ENCODE results near the gene PRDM16. TPM values are rescaled to one million over a fixed set of nuclear protein-coding genes. Genes with fewer than 3 reads are reported as not detected.

PRDM16 gene
- total RNA-seq, 1 experiment from 2014 or later = 5.3 TPM

- Mint-ChIP-seq H3K4me1 (ENCODE audit: low read depth, unreplicated experiment) (no peaks in the 10 kb centered on the region), H3K27me3 (ENCODE audit: insufficient read depth, unreplicated experiment) (no peaks in the 10 kb centered on the region), H3K36me3 (ENCODE audit: insufficient read depth, unreplicated experiment) (no peaks in the 10 kb centered on the region), H3K4me3 (ENCODE audit: unreplicated experiment) (no peak overlapping the region), H3K27ac (ENCODE audit: unreplicated experiment) (no peak overlapping the region), H3K9me3 (ENCODE audit: unreplicated experiment) (no peaks in the 10 kb centered on the region)
- no peaks in the 10 kb centered on the region for H3K4me1 ChIP-seq
- DNase-seq = no peak
- BruUV-seq (replicated peaks) = no TSS peak
- H3K27me3 ChIP-seq (replicated peaks; ENCODE audit: control insufficient read depth, insufficient read depth, low read length) = no peaks in the 10 kb centered on the region
- intact Hi-C loops (cut with micrococcal nuclease; ENCODE audit: unreplicated experiment) = no loop called here
- ChIA-PET POLR2A (no interaction called here), CTCF (no interaction called here)
- H3K9me3 ChIP-seq = no peaks in the 10 kb centered on the region
- TF ChIP-seq, protein P1, sequence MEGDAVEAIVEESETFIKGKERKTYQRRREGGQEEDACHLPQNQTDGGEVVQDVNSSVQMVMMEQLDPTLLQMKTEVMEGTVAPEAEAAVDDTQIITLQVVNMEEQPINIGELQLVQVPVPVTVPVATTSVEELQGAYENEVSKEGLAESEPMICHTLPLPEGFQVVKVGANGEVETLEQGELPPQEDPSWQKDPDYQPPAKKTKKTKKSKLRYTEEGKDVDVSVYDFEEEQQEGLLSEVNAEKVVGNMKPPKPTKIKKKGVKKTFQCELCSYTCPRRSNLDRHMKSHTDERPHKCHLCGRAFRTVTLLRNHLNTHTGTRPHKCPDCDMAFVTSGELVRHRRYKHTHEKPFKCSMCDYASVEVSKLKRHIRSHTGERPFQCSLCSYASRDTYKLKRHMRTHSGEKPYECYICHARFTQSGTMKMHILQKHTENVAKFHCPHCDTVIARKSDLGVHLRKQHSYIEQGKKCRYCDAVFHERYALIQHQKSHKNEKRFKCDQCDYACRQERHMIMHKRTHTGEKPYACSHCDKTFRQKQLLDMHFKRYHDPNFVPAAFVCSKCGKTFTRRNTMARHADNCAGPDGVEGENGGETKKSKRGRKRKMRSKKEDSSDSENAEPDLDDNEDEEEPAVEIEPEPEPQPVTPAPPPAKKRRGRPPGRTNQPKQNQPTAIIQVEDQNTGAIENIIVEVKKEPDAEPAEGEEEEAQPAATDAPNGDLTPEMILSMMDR (IDR thresholded peaks at IDR 0.05; ENCODE audit: insufficient read depth in 1 of 2, low read depth in 1 of 2, low read length in 1 of 2, severe bottlenecking in 1 of 2, unreplicated experiment in 1 of 2) = no peak
- H3K4me3 ChIP-seq (ENCODE audit: low read depth, low read length) = no peak overlapping the region
- H3K36me3 ChIP-seq (ENCODE audit: control insufficient read depth, insufficient read depth, low read length) = no peaks in the 10 kb centered on the region
Observed at GRCh38 chr1:3146907-3147306, 77.9 kb downstream of the PRDM16 start.

DNA sequence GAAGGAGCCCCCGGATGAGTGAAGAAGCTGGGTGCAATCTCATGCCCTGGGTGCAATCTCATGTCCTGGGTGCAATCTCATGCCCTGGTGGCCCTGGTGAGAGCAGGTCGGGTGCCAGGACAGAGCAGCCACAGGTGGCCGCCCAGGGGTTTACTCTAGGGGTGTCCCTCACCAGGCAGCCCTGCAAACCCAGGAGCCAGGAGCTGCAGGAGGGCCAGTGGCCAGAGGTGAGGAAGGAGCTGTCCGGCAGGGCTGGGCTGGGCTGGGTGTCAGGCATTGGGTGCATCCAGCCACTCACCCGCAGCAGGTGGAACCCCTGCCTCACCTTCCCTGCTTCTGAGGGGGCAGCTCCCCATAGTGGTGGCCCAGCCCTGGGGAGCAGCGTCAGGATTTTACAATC is 79.2 kb downstream of the PRDM16 start:
- no peaks in the 10 kb centered on the region for H3K36me3 ChIP-seq (ENCODE audit: control insufficient read depth, insufficient read depth, low read length)
- no peaks in the 10 kb centered on the region for H3K27me3 ChIP-seq (replicated peaks; ENCODE audit: control insufficient read depth, insufficient read depth, low read length)
- DNase-seq = no peak
- H3K4me3 ChIP-seq (ENCODE audit: low read depth, low read length) = no peak overlapping the region
- no peaks in the 10 kb centered on the region for H3K27me3 Mint-ChIP-seq (ENCODE audit: insufficient read depth, unreplicated experiment)
- H3K4me3 Mint-ChIP-seq (ENCODE audit: unreplicated experiment) = no peak overlapping the region
- ChIA-PET CTCF (no interaction called here), POLR2A (no interaction called here)
- H3K9me3 ChIP-seq = no peaks in the 10 kb centered on the region
- no peaks in the 10 kb centered on the region for H3K4me1 Mint-ChIP-seq (ENCODE audit: low read depth, unreplicated experiment)
- intact Hi-C loops (cut with micrococcal nuclease; ENCODE audit: unreplicated experiment) = no loop called here
- no peaks in the 10 kb centered on the region for H3K9me3 Mint-ChIP-seq (ENCODE audit: unreplicated experiment)
- H3K27ac Mint-ChIP-seq (ENCODE audit: unreplicated experiment) = no peak overlapping the region
- no peaks in the 10 kb centered on the region for H3K4me1 ChIP-seq
- TF ChIP-seq, protein P1 (IDR thresholded peaks at IDR 0.05; ENCODE audit: insufficient read depth in 1 of 2, low read depth in 1 of 2, low read length in 1 of 2, severe bottlenecking in 1 of 2, unreplicated experiment in 1 of 2) = no peak
- no TSS peak for BruUV-seq (replicated peaks)
- no peaks in the 10 kb centered on the region for H3K36me3 Mint-ChIP-seq (ENCODE audit: insufficient read depth, unreplicated experiment)

GRCh38 chr1:3149277-3149676 is 80.3 kb downstream of the PRDM16 start:
- BruUV-seq (replicated peaks) = no TSS peak
- Histone ChIP-seq H3K4me1 (no peaks in the 10 kb centered on the region), H3K27me3 (replicated peaks; ENCODE audit: control insufficient read depth, insufficient read depth, low read length) (no peaks in the 10 kb centered on the region), H3K36me3 (ENCODE audit: control insufficient read depth, insufficient read depth, low read length) (no peaks in the 10 kb centered on the region), H3K9me3 (no peaks in the 10 kb centered on the region), H3K4me3 (ENCODE audit: low read depth, low read length) (no peak overlapping the region)
- intact Hi-C loops (cut with micrococcal nuclease; ENCODE audit: unreplicated experiment) = no loop called here
- Mint-ChIP-seq H3K36me3 (ENCODE audit: insufficient read depth, unreplicated experiment) (no peaks in the 10 kb centered on the region), H3K9me3 (ENCODE audit: unreplicated experiment) (no peaks in the 10 kb centered on the region), H3K4me1 (ENCODE audit: low read depth, unreplicated experiment) (no peaks in the 10 kb centered on the region), H3K27me3 (ENCODE audit: insufficient read depth, unreplicated experiment) (no peaks in the 10 kb centered on the region), H3K4me3 (ENCODE audit: unreplicated experiment) (no peak overlapping the region), H3K27ac (ENCODE audit: unreplicated experiment) (no peak overlapping the region)
- CTCF ChIA-PET = no interaction called here
- DNase-seq = no peak
- POLR2A ChIA-PET = no interaction called here
- TF ChIP-seq, protein P1 (IDR thresholded peaks at IDR 0.05; ENCODE audit: insufficient read depth in 1 of 2, low read depth in 1 of 2, low read length in 1 of 2, severe bottlenecking in 1 of 2, unreplicated experiment in 1 of 2) = no peak
